Tibial artery (tissue), 4 donors: ENCODE measurements around the gene TNFSF4.
"Not testable (repeated sequence)": the region's sequence is repeated elsewhere in the genome, so short reads cannot be mapped to it uniquely, and the experiment has no call there.

Source experiments
- DNase-seq, 2 donors: peaks; one replicate each; pipeline ENCODE4 v3.0.0-alpha.2; 2019
- H3K27ac ChIP-seq, 2 donors: fragments of 200-600 bp; sonication (generic) in 1 of 2; 1 replicate in 1 of 2; 2 replicates in 1 of 2; pipeline ENCODE4 v1.5.1; 2018 to 2019; ENCODE audit warnings: mild to moderate bottlenecking in 1 of 2
- H3K27me3 ChIP-seq, 2 donors: fragments of 200-600 bp; sonication (generic) in 1 of 2; one replicate each; pipeline versions ENCODE4 v1.5.1 to v1.6.0; 2016 to 2019
- H3K36me3 ChIP-seq, 3 donors: fragments of 200-600 bp; sonication (generic) in 2 of 3; one replicate each; pipeline ENCODE4 v1.5.1; 2016 to 2019; ENCODE audit warnings: mild to moderate bottlenecking in 2 of 3
- H3K4me1 ChIP-seq, 4 donors: fragments of 200-600 bp; sonication (generic) in 2 of 4; 1 replicate in 3 of 4; 2 replicates in 1 of 4; pipeline ENCODE4 v1.5.1; 2016 to 2019
- H3K4me3 ChIP-seq, 2 donors: fragments of 200-600 bp; sonication (generic) in 1 of 2; 1 replicate in 1 of 2; 2 replicates in 1 of 2; pipeline ENCODE4 v1.5.1; 2018 to 2019; ENCODE audit warnings: mild to moderate bottlenecking in 2 of 2
- H3K9me3 ChIP-seq, 3 donors: fragments of 200-600 bp; sonication (generic) in 1 of 3; one replicate each; pipeline ENCODE4 v1.5.1; 2016 to 2019
- intact Hi-C: fragments of 100-400 bp; cut with DNase I; formaldehyde crosslinking; loops from one replicate; pipeline ENCODE4 v1.15.0; 2023; ENCODE audit warnings: low total_unique reads
- TF ChIP-seq, protein P1 (sequence below), 2 experiments: fragments of 200-600 bp in 1 of 2; fragments of 450-650 bp in 1 of 2; IDR thresholded peaks; one replicate each; pipeline ENCODE4 v1.5.1; 2017 to 2019; ENCODE audit warnings: antibody characterized with exemption in 2 of 2, mild to moderate bottlenecking in 1 of 2, moderate library complexity in 1 of 2

Gene TNFSF4

DNA sequence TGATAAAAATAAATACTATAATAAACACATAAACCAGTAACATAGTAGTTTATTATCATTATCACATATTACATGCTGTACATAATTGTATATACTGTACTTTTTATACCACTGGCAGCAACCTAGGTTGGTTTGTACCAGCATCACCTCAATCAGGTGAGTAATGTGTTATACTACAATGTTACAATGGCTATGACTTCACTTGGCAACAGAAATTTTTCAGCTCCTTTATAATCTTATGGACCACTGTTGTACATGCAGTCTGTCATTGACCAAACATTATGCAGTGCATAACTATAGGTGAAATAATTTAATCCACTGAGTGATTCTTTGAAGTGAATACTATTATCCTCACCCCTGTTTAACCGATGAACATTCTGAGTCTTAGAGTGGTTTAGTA is 44.5 kb downstream of the TNFSF4 start:
- no peaks in the 10 kb centered on the region for H3K36me3 ChIP-seq
- no peak overlapping the region for H3K4me3 ChIP-seq
- no peaks in the 10 kb centered on the region for H3K4me1 ChIP-seq
- no peaks in the 10 kb centered on the region for H3K9me3 ChIP-seq
- TF ChIP-seq, protein P1, sequence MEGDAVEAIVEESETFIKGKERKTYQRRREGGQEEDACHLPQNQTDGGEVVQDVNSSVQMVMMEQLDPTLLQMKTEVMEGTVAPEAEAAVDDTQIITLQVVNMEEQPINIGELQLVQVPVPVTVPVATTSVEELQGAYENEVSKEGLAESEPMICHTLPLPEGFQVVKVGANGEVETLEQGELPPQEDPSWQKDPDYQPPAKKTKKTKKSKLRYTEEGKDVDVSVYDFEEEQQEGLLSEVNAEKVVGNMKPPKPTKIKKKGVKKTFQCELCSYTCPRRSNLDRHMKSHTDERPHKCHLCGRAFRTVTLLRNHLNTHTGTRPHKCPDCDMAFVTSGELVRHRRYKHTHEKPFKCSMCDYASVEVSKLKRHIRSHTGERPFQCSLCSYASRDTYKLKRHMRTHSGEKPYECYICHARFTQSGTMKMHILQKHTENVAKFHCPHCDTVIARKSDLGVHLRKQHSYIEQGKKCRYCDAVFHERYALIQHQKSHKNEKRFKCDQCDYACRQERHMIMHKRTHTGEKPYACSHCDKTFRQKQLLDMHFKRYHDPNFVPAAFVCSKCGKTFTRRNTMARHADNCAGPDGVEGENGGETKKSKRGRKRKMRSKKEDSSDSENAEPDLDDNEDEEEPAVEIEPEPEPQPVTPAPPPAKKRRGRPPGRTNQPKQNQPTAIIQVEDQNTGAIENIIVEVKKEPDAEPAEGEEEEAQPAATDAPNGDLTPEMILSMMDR (IDR thresholded peaks at IDR 0.05), result no peak
- no peak for DNase-seq
- intact Hi-C loops, result no loop called here
- no peaks in the 10 kb centered on the region for H3K27me3 ChIP-seq
- H3K27ac ChIP-seq, result no peak overlapping the region

DNA sequence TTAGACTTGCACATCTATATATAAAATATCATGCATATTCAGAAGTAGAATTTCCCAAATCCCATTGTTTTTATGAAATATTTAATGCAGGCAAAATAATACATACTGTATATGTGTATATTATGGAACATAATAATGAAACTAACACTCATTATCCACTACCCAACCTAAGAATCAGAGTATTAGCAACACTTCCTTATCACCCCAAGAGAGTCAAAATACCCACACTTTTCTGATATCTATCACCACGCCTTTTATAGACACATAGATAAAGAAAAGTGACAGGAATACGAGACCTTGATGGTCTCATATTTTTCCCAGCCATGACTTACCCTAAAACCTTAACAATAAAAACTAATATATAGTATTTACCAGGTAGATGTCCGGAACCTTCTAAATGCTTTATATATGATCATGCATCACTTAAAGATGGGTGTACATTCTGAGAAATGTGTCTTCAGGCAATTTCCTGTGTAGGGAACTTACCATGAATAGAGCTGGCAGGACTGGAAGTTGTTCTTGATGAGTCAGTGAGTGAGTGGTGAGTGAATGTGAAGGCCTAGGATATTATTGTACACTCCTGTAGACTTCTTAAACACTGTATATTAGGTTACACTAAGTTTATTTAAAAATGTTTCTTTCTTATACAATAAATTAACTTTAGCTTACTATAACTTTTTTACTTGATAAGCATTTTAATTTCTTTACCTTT is 45.5 kb downstream of the TNFSF4 start:
- TF ChIP-seq, protein P1 (IDR thresholded peaks at IDR 0.05), result no peak
- intact Hi-C loops, result no loop called here
- no peak for DNase-seq

DNA sequence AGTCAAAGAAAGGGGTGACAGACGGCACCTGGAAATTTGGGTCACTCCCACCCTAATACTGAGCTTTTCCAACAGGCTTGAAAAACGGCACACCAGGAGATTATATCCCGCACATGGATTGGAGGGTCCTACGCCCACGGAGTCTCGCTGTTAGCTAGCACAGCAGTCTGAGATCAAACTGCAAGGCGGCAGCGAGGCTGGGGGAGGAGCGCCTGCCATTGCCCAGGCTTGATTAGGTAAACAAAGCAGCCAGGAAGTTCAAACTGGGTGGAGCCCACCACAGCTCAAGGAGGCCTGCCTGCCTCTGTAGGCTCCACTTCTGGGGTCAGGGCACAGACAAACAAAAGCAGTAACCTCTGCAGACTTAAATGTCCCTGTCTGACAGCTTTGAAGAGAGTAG is 53.2 kb downstream of the TNFSF4 start:
- H3K27me3 ChIP-seq, H3K4me3 ChIP-seq, H3K4me1 ChIP-seq, H3K36me3 ChIP-seq, DNase-seq, intact Hi-C loops, H3K27ac ChIP-seq, H3K9me3 ChIP-seq: not testable (repeated sequence)

More for the DNA sequence above, 45.5 kb downstream of the TNFSF4 start:
- Histone ChIP-seq H3K27ac (no peak overlapping the region), H3K4me3 (no peak overlapping the region), H3K36me3 (no peaks in the 10 kb centered on the region), H3K4me1 (no peaks in the 10 kb centered on the region), H3K9me3 (no peaks in the 10 kb centered on the region), H3K27me3 (no peaks in the 10 kb centered on the region)

DNA sequence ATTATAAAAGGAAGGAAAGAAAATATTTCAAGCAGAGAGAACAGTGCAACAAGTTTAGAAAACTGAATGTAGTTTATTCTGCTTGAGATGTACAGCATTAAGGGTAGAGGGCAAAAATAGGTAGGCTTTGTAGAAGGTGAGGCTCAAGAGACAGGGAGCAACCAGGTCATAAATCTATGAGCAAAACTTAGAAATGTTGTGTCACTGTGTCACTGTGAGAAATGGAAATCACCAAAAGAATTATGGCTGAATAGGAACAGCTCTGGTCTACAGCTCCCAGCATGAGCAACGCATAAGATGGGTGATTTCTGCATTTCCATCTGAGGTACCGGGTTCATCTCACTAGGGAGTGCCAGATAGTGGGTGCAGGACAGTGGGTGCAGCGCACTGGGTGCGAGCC is 53.6 kb downstream of the TNFSF4 start:
- no peak overlapping the region for H3K27ac ChIP-seq
- DNase-seq, result no peak
- no peaks in the 10 kb centered on the region for H3K27me3 ChIP-seq
- intact Hi-C loops, result no loop called here
- H3K4me1 ChIP-seq, result no peaks in the 10 kb centered on the region
- no peak overlapping the region for H3K4me3 ChIP-seq
- H3K9me3 ChIP-seq, result peaks cover 0 to 5% (median 0%) of the 10 kb centered on the region in 3 donors
- TF ChIP-seq, protein P1 (IDR thresholded peaks at IDR 0.05), result no peak
- H3K36me3 ChIP-seq, result no peaks in the 10 kb centered on the region

DNA sequence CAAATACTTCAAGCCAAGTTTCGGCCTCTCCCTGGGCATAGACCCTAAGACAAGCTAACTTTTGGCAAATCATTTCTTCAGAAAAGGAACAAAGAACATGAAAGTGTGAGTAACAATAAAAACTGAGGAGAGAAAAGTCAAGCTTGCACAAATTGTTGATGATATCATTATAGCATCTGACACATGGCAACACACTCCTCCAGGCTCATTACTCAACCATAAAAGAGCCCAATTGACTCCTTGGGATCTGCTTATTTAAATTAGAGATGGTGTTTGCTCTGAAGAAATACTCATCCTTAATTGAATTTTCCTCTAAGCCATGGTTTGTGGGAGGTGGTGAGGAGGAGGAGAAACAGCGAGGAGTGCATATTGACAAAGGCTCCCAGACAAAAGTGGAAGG is 54.5 kb downstream of the TNFSF4 start:
- Histone ChIP-seq H3K27ac (no peak overlapping the region), H3K4me1 (no peaks in the 10 kb centered on the region), H3K27me3 (no peaks in the 10 kb centered on the region), H3K9me3 (peaks cover 0 to 6% (median 0%) of the 10 kb centered on the region in 3 donors), H3K4me3 (no peak overlapping the region), H3K36me3 (no peaks in the 10 kb centered on the region)
- no peak for DNase-seq
- TF ChIP-seq, protein P1 (IDR thresholded peaks at IDR 0.05), result no peak
- intact Hi-C loops, result no loop called here

DNA sequence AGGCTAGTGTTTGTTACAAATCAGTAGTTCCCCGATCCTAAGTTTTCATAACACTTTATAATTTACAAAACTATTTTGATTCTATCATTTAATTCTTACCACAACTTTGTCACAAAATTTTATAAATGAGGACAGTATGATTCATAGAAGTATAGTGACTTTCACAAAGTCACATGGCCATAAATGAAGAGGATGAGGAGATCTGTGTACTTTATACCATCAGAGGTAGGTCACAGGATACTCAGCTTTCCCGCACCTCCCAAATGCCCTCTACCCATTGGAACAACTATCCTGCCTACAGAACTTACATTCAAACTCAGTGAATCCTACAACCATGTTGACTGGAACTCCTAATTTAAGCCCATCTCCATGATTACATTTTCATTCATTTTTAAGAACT is 56.3 kb downstream of the TNFSF4 start:
- no peaks in the 10 kb centered on the region for H3K27me3 ChIP-seq
- H3K9me3 ChIP-seq, result peaks cover 0 to 16% (median 12%) of the 10 kb centered on the region in 3 donors
- no peak overlapping the region for H3K4me3 ChIP-seq
- TF ChIP-seq, protein P1 (IDR thresholded peaks at IDR 0.05), result no peak
- no peaks in the 10 kb centered on the region for H3K4me1 ChIP-seq
- DNase-seq, result no peak
- no peak overlapping the region for H3K27ac ChIP-seq
- no peaks in the 10 kb centered on the region for H3K36me3 ChIP-seq
- intact Hi-C loops, result no loop called here
